Transverse colon (tissue), 3 donors: ENCODE measurements around the gene E2F7.

Source experiments
- POLR2A ChIP-seq: fragments of 450-650 bp; IDR thresholded peaks from one replicate; pipeline ENCODE4 v1.6.1; 2016; ENCODE audit warnings: antibody characterized with exemption, mild to moderate bottlenecking, moderate library complexity
- TF ChIP-seq, protein P1 (sequence below), 5 experiments: fragments of 200-600 bp in 3 of 5; fragments of 450-650 bp in 2 of 5; sonication (generic) in 3 of 5; IDR thresholded peaks; 1 replicate in 2 of 5; 2 replicates in 3 of 5; pipeline ENCODE4 v1.5.1; 2016 to 2017; ENCODE audit warnings: antibody characterized with exemption in 5 of 5, inconsistent platforms in 3 of 5, mild to moderate bottlenecking in 2 of 5, moderate library complexity in 1 of 5

DNA sequence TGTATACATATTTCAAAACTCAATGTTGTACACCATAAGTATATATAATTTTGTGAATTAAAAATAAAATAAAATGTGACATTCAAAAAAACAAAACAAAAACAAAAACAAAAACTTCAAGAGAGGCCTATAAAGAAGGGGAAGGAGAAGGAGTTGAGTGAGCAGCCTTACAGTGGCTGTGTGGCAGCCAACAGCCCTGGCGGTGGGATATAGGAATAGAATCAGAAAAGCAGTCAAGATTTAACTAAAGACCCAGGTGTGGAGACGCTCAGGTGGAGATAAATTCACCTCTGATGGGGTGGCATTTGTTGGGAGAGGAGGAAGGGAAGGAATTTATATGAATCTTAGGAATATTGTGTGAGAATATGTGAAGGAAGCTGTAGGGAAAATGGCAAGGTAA is 41.8 kb upstream of the E2F7 start:
- no peak for TF ChIP-seq POLR2A
- TF ChIP-seq, protein P1, sequence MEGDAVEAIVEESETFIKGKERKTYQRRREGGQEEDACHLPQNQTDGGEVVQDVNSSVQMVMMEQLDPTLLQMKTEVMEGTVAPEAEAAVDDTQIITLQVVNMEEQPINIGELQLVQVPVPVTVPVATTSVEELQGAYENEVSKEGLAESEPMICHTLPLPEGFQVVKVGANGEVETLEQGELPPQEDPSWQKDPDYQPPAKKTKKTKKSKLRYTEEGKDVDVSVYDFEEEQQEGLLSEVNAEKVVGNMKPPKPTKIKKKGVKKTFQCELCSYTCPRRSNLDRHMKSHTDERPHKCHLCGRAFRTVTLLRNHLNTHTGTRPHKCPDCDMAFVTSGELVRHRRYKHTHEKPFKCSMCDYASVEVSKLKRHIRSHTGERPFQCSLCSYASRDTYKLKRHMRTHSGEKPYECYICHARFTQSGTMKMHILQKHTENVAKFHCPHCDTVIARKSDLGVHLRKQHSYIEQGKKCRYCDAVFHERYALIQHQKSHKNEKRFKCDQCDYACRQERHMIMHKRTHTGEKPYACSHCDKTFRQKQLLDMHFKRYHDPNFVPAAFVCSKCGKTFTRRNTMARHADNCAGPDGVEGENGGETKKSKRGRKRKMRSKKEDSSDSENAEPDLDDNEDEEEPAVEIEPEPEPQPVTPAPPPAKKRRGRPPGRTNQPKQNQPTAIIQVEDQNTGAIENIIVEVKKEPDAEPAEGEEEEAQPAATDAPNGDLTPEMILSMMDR (IDR thresholded peaks at IDR 0.05), result no peak
